SK-N-SH (cell line): ENCODE results near the gene ELP4. TPM values are rescaled to one million over a fixed set of nuclear protein-coding genes. Genes with fewer than 3 reads are reported as not detected.

Source experiments
- CTCF ChIA-PET: fragments of 300-600, 350-600 bp; formaldehyde crosslinking; extraction: SDS; loops from one replicate; lab custom pipeline; 2021; lab: Yijun Ruan, JAX
- POLR2A ChIA-PET: fragments of 350-600 bp; sonication (Branson Sonifier 250); formaldehyde crosslinking; extraction: SDS; loops from one replicate; lab custom pipeline; 2020; ENCODE audit warnings: antibody characterized with exemption, inconsistent platforms; lab: Yijun Ruan, JAX
- DNase-seq: peaks from one replicate; pipeline ENCODE4 v3.0.0; 2012
- H2AFZ ChIP-seq: fragments of 200-600 bp; sonication (generic); 2 replicates; pipeline ENCODE4 v1.8.1; 2016; ENCODE audit warnings: antibody characterized with exemption, mild to moderate bottlenecking, low read depth
- H3F3A ChIP-seq: fragments of 200-600 bp; sonication (generic); replicated peaks from 2 replicates; pipeline ENCODE3; 2016; ENCODE audit warnings: antibody characterized with exemption, mild to moderate bottlenecking; ENCODE audit not compliant: insufficient read depth
- H3K27ac ChIP-seq, 2 experiments: fragments of 200-500 bp in 1 of 2; fragments of 200-600 bp in 1 of 2; sonication (Bioruptor generic) in 1 of 2; sonication (generic), shearing (Covaris generic) in 1 of 2; 2 replicates each; pipeline versions ENCODE4 v1.5.1 to v1.6.1; 2014 to 2016; ENCODE audit warnings: low read depth in 2 of 2, inconsistent platforms in 1 of 2, low read length in 1 of 2, mild to moderate bottlenecking in 1 of 2, mixed read lengths in 1 of 2
- H3K27me3 ChIP-seq: fragments of 200-600 bp; sonication (generic), shearing (Covaris generic); 2 replicates; pipeline ENCODE4 v1.6.1; 2016; ENCODE audit warnings: mixed run types; ENCODE audit not compliant: insufficient read depth
- H3K36me3 ChIP-seq, 2 experiments: fragments of 200-500 bp in 1 of 2; fragments of 200-600 bp in 1 of 2; sonication (Bioruptor generic) in 1 of 2; sonication (generic) in 1 of 2; replicated peaks in 1 of 2; 2 replicates each; pipeline versions ENCODE3 to v1.5.1; 2014 to 2016; ENCODE audit warnings: low read length in 1 of 2, mild to moderate bottlenecking in 1 of 2; ENCODE audit not compliant: insufficient read depth in 2 of 2, control insufficient read depth in 1 of 2
- H3K4me1 ChIP-seq, 2 experiments: fragments of 200-500 bp in 1 of 2; fragments of 200-600 bp in 1 of 2; sonication (Bioruptor generic) in 1 of 2; sonication (generic), shearing (Covaris generic) in 1 of 2; 2 replicates each; pipeline versions ENCODE4 v1.5.1 to v1.6.1; 2014 to 2016; ENCODE audit warnings: low read depth in 1 of 2, low read length in 1 of 2, mixed run types in 1 of 2; ENCODE audit not compliant: insufficient read depth in 2 of 2, control insufficient read depth in 1 of 2
- H3K4me2 ChIP-seq: fragments of 200-600 bp; sonication (generic), shearing (Covaris generic); 2 replicates; pipeline ENCODE4 v1.6.1; 2017; ENCODE audit warnings: mixed run types
- H3K4me3 ChIP-seq, 2 experiments: fragments of 200-500 bp in 1 of 2; fragments of 200-600 bp in 1 of 2; sonication (Bioruptor generic) in 1 of 2; sonication (generic), shearing (Covaris generic) in 1 of 2; 2 replicates each; pipeline versions ENCODE4 v1.5.1 to v1.8.1; 2014 to 2016; ENCODE audit warnings: low read depth in 2 of 2, inconsistent platforms in 1 of 2, low read length in 1 of 2, mild to moderate bottlenecking in 1 of 2, mixed read lengths in 1 of 2, moderate library complexity in 1 of 2
- H3K79me2 ChIP-seq: fragments of 200-600 bp; sonication (generic); 2 replicates; pipeline ENCODE4 v1.8.1; 2017; ENCODE audit warnings: mild to moderate bottlenecking; ENCODE audit not compliant: insufficient read depth
- H3K9ac ChIP-seq: fragments of 200-600 bp; sonication (generic); 2 replicates; pipeline ENCODE4 v1.6.1; 2017; ENCODE audit warnings: mixed run types
- H3K9me2 ChIP-seq: fragments of 200-600 bp; sonication (generic); 2 replicates; pipeline ENCODE4 v1.6.1; 2017; ENCODE audit warnings: mixed run types
- H3K9me3 ChIP-seq: fragments of 200-600 bp; sonication (generic); 2 replicates; pipeline ENCODE4 v1.6.1; 2017; ENCODE audit warnings: mixed run types, mild to moderate bottlenecking, moderate library complexity
- H4K20me1 ChIP-seq: fragments of 200-600 bp; sonication (generic); 2 replicates; pipeline ENCODE4 v1.6.1; 2017; ENCODE audit warnings: mild to moderate bottlenecking, mixed run types; ENCODE audit not compliant: insufficient read depth
- CHD2 ChIP-seq: fragments of 150-350 bp; IDR thresholded peaks from 2 replicates; pipeline ENCODE4 v1.6.1; 2018; ENCODE audit warnings: low read length; ENCODE audit not compliant: partially characterized antibody
- CTCF ChIP-seq: fragments of 200-600 bp; sonication (generic); IDR thresholded peaks from 2 replicates; pipeline ENCODE4 v1.6.1; 2017; ENCODE audit warnings: antibody characterized with exemption, mild to moderate bottlenecking, moderate library complexity
- FOSL2 ChIP-seq: IDR thresholded peaks from 2 replicates; pipeline ENCODE4 v1.4.0; 2012; ENCODE audit warnings: low read depth, mild to moderate bottlenecking, moderate library complexity, borderline replicate concordance
- FOXJ3 ChIP-seq: sonication (generic); formaldehyde crosslinking; IDR thresholded peaks from 2 replicates; pipeline ENCODE4 v1.5.1; 2020; ENCODE audit warnings: mild to moderate bottlenecking, missing genetic modification reagents
- GABPA ChIP-seq: IDR thresholded peaks from 2 replicates; pipeline ENCODE4 v1.4.0; 2012; ENCODE audit warnings: low read depth, mild to moderate bottlenecking
- GATA2 ChIP-seq: sonication (generic); formaldehyde crosslinking; IDR thresholded peaks from 2 replicates; pipeline ENCODE4 v1.5.0; 2020; ENCODE audit warnings: mild to moderate bottlenecking, missing genetic modification reagents
- JUND ChIP-seq: IDR thresholded peaks from 2 replicates; pipeline ENCODE4 v1.4.0; 2012
- NFIC ChIP-seq: IDR thresholded peaks from 2 replicates; pipeline ENCODE4 v1.4.0; 2012; ENCODE audit warnings: borderline replicate concordance
- NRF1 ChIP-seq: IDR thresholded peaks from 2 replicates; pipeline ENCODE4 v1.6.1; 2012; ENCODE audit warnings: low read depth, mild to moderate bottlenecking, low read length
- PBX3 ChIP-seq: IDR thresholded peaks from 2 replicates; pipeline ENCODE4; 2012
- RAD21 ChIP-seq: IDR thresholded peaks from 2 replicates; pipeline ENCODE4 v1.6.1; 2012; ENCODE audit warnings: mild to moderate bottlenecking, low read length
- RCOR1 ChIP-seq: fragments of 150-350 bp; IDR thresholded peaks from 2 replicates; pipeline ENCODE4 v1.6.1; 2017; ENCODE audit warnings: antibody characterized with exemption, low read length
- REST ChIP-seq: IDR thresholded peaks from 2 replicates; pipeline ENCODE4 v1.6.1; 2012; ENCODE audit warnings: mild to moderate bottlenecking, low read depth, low read length, moderate library complexity
- RXRA ChIP-seq: IDR thresholded peaks from 2 replicates; pipeline ENCODE4 v1.4.0; 2012; ENCODE audit warnings: low read depth, mild to moderate bottlenecking, borderline replicate concordance
- SIN3A ChIP-seq: IDR thresholded peaks from 2 replicates; pipeline ENCODE4 v1.6.1; 2012; ENCODE audit warnings: low read depth, mild to moderate bottlenecking, low read length, moderate library complexity, borderline replicate concordance
- WGBS: methylation state at CpG from one replicate; pipeline ENCODE4 v1.1.6; 2017; ENCODE audit warnings: low lambda C conversion rate; 5-methylcytosine and 5-hydroxymethylcytosine counted together
- polyA plus RNA-seq, 3 experiments: library from polyadenylated mRNA; depleted of rRNA; stranded (reverse); fragments of >200 nt; gene quantifications; 2 replicates each; pipeline ENCODE4 v1.2.3, GENCODE V29; 2012
- TF ChIP-seq, protein P1 (sequence below): fragments of 150-350 bp; IDR thresholded peaks from 2 replicates; pipeline ENCODE4 v1.6.1; 2017; ENCODE audit warnings: antibody characterized with exemption, low read length, low read depth, borderline replicate concordance

The ELP4 gene
- polyA plus RNA-seq, 1 of the 3 experiments (the other 2 are of a cell fraction), result 7.0 TPM

GRCh38 chr11:31828217-31828616 is 318.6 kb downstream of the ELP4 start:
- POLR2A ChIA-PET, result no interaction called here
- H3K9me2 ChIP-seq, result no peaks in the 10 kb centered on the region
- no peak overlapping the region for H3K4me3 ChIP-seq
- H4K20me1 ChIP-seq, result no peaks in the 10 kb centered on the region
- H3K4me1 ChIP-seq, result no peaks in the 10 kb centered on the region
- TF ChIP-seq NFIC, result no peak
- no peak for TF ChIP-seq REST
- TF ChIP-seq JUND, result no peak
- no peak for TF ChIP-seq RCOR1
- TF ChIP-seq FOXJ3 (CRISPR knock-in tag), result no peak
- TF ChIP-seq GATA2 (CRISPR knock-in tag), result no peak
- TF ChIP-seq RAD21, result no peak
- TF ChIP-seq, all 33 proteins: peak for 0
- Histone ChIP-seq H3K9ac (no peak overlapping the region), H3K79me2 (no peaks in the 10 kb centered on the region), H3F3A (no peaks in the 10 kb centered on the region), H3K36me3 (no peaks in the 10 kb centered on the region), H3K27ac (no peak overlapping the region), H3K27me3 (peaks cover 91% of the 10 kb centered on the region), H3K4me2 (no peak overlapping the region), H3K9me3 (no peaks in the 10 kb centered on the region), H2AFZ (no peak overlapping the region)
- CTCF ChIA-PET, result no interaction called here
- DNase-seq, result no peak
- WGBS, result 20% methylated on average over 7 of the region's 7 CpGs

GRCh38 chr11:31830406-31830805 is 320.8 kb downstream of the ELP4 start:
- WGBS, result 15% methylated on average over 4 of the region's 4 CpGs
- no peaks in the 10 kb centered on the region for H3K9me3 ChIP-seq
- TF ChIP-seq RAD21 (no peak), CHD2 (no peak), GABPA (no peak), SIN3A (no peak), FOSL2 (no peak), RCOR1 (no peak), CTCF (no peak), RXRA (no peak), NRF1 (no peak), REST (no peak), PBX3 (no peak)
- TF ChIP-seq, protein P1, sequence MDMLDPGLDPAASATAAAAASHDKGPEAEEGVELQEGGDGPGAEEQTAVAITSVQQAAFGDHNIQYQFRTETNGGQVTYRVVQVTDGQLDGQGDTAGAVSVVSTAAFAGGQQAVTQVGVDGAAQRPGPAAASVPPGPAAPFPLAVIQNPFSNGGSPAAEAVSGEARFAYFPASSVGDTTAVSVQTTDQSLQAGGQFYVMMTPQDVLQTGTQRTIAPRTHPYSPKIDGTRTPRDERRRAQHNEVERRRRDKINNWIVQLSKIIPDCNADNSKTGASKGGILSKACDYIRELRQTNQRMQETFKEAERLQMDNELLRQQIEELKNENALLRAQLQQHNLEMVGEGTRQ, result no peak

More at GRCh38 chr11:31830406-31830805, 320.8 kb downstream of the ELP4 start:
- Histone ChIP-seq H3K36me3 (no peaks in the 10 kb centered on the region), H3F3A (no peaks in the 10 kb centered on the region), H4K20me1 (no peaks in the 10 kb centered on the region), H3K9me2 (no peaks in the 10 kb centered on the region), H3K4me2 (no peak overlapping the region), H3K27ac (no peak overlapping the region), H3K27me3 (peaks cover 81% of the 10 kb centered on the region), H3K4me1 (no peaks in the 10 kb centered on the region), H3K4me3 (no peak overlapping the region), H2AFZ (no peak overlapping the region), H3K79me2 (no peaks in the 10 kb centered on the region), H3K9ac (no peak overlapping the region)
- no peak for DNase-seq
- ChIA-PET CTCF (interaction anchor here (0.5 kb wide), 1 partner anchor 20 kb away, joined by 3 read pairs; no protein-coding TSS in a partner anchor), POLR2A (interaction anchor here (0.5 kb wide), 1 partner anchor 198 kb away, joined by 3 read pairs; no protein-coding TSS in a partner anchor)
